GM12878 (cell line): Measurements from ENCODE around the gene SLC25A46. TPM values are rescaled to one million over a fixed set of nuclear protein-coding genes. Genes with fewer than 3 reads are reported as not detected.

Experiments used
- ATAC-seq: fragments of 200-7000 bp; cut with Tn5 transposase; 3 replicates; pipeline ENCODE4 v1.9.1; 2020; ENCODE audit warnings: mild to moderate bottlenecking, moderate library complexity
- BruUV-seq: library from RNA; stranded (reverse); fragments of 400-500 nt; replicated peaks from 2 replicates; lab custom pipeline; 2021; lab: Mats Ljungman, UMichigan
- CTCF ChIA-PET: fragments of 300-600 bp; sonication (Branson Sonifier 250); formaldehyde crosslinking; extraction: SDS; loops from one replicate; lab custom pipeline; 2021; ENCODE audit warnings: inconsistent platforms; lab: Yijun Ruan, JAX
- POLR2A ChIA-PET: fragments of 350-600 bp; formaldehyde crosslinking; extraction: SDS; loops from one replicate; lab custom pipeline; 2021; ENCODE audit warnings: inconsistent platforms; lab: Charles Lee
- RAD21 ChIA-PET: fragments of 300-600 bp; sonication (Branson Sonifier 250); formaldehyde crosslinking; loops from one replicate; lab custom pipeline; 2023; ENCODE audit warnings: antibody characterized with exemption; ENCODE audit not compliant: unreplicated experiment; lab: Charles Lee
- SMC1A ChIA-PET: fragments of 300-600 bp; sonication (Branson Sonifier 250); formaldehyde crosslinking; loops from one replicate; lab custom pipeline; 2023; ENCODE audit not compliant: unreplicated experiment, uncharacterized antibody; lab: Charles Lee
- DNase-seq: peaks from one replicate; pipeline ENCODE4 v3.0.0-alpha.2; 2011; ENCODE audit warnings: low read depth, low spot score
- FAIRE-seq: peaks from 3 replicates; lab custom pipeline; 2011; peaks lifted over from hg19 to GRCh38; lab: Jason Lieb, UNC
- H2AFZ ChIP-seq: 2 replicates; pipeline ENCODE4 v1.6.0; 2011; ENCODE audit warnings: low read depth, low read length, control low read depth; ENCODE audit not compliant: control insufficient read depth
- H3K27ac ChIP-seq: 2 replicates; pipeline ENCODE4 v1.5.1; 2011; ENCODE audit warnings: control low read depth; ENCODE audit not compliant: control insufficient read depth, insufficient read depth
- H3K27me3 ChIP-seq, 2 experiments: replicated peaks in 1 of 2; 2 replicates each; pipeline versions ENCODE4 v1.6.0 to v1.6.1; 2011; ENCODE audit warnings: low read length in 1 of 2; ENCODE audit not compliant: control insufficient read depth in 2 of 2, insufficient read depth in 2 of 2
- H3K36me3 ChIP-seq, 2 experiments: 2 replicates each; pipeline ENCODE4 v1.5.1; 2011; ENCODE audit warnings: low read length in 1 of 2; ENCODE audit not compliant: control insufficient read depth in 2 of 2, insufficient read depth in 2 of 2
- H3K4me1 ChIP-seq: 2 replicates; pipeline ENCODE4 v1.6.1; 2011; ENCODE audit warnings: mild to moderate bottlenecking, low read length, moderate library complexity, mixed read lengths; ENCODE audit not compliant: control insufficient read depth, insufficient read depth
- H3K4me2 ChIP-seq: 2 replicates; pipeline ENCODE4 v1.6.0; 2011; ENCODE audit warnings: control low read depth; ENCODE audit not compliant: control insufficient read depth, insufficient read depth
- H3K4me3 ChIP-seq: fragments of 200-600 bp; sonication (generic); 2 replicates; pipeline ENCODE4 v1.5.1; 2016
- H3K79me2 ChIP-seq: 2 replicates; pipeline ENCODE4 v1.6.0; 2011; ENCODE audit warnings: low read length; ENCODE audit not compliant: control insufficient read depth, insufficient read depth
- H3K9ac ChIP-seq: 2 replicates; pipeline ENCODE4 v1.8.0; 2011; ENCODE audit warnings: low read length, control low read depth, mixed read lengths; ENCODE audit not compliant: control insufficient read depth, insufficient read depth
- H3K9me3 ChIP-seq: replicated peaks from 3 replicates; pipeline ENCODE4 v1.5.1; 2011; ENCODE audit warnings: mild to moderate bottlenecking, low read length; ENCODE audit not compliant: control insufficient read depth, insufficient read depth
- H4K20me1 ChIP-seq: 2 replicates; pipeline ENCODE4 v1.6.0; 2011; ENCODE audit not compliant: control insufficient read depth, insufficient read depth
- ASH2L ChIP-seq: fragments of 300-600, 200-600 bp; sonication (generic); IDR thresholded peaks from 2 replicates; pipeline ENCODE4 v1.6.1; 2017; ENCODE audit warnings: low read depth, mild to moderate bottlenecking, borderline replicate concordance
- E2F4 ChIP-seq: IDR thresholded peaks from 2 replicates; pipeline ENCODE4 v1.6.1; 2012; ENCODE audit warnings: low read depth, low read length, improper control_type of control experiment
- E2F8 ChIP-seq: fragments of 450-650 bp; IDR thresholded peaks from 2 replicates; pipeline ENCODE4 v1.6.1; 2018; ENCODE audit warnings: mild to moderate bottlenecking, low read depth, moderate library complexity; ENCODE audit not compliant: partially characterized antibody
- ETV6 ChIP-seq, 2 experiments: fragments of 450-650 bp in 1 of 2; IDR thresholded peaks in 1 of 2; conservative IDR thresholded peaks in 1 of 2; 2 replicates each; pipeline ENCODE4 v1.6.1; 2014; ENCODE audit warnings: antibody characterized with exemption in 1 of 2, borderline replicate concordance in 1 of 2, low read depth in 1 of 2, mild to moderate bottlenecking in 1 of 2, moderate library complexity in 1 of 2
- FOXM1 ChIP-seq: IDR thresholded peaks from 2 replicates; pipeline ENCODE4 v1.6.1; 2012; ENCODE audit warnings: low read depth, mild to moderate bottlenecking, inconsistent platforms, low read length, moderate library complexity
- MLLT1 ChIP-seq: fragments of 450-650 bp; IDR thresholded peaks from 2 replicates; pipeline ENCODE4 v1.6.1; 2016; ENCODE audit warnings: mild to moderate bottlenecking
- NR2F1 ChIP-seq: fragments of 450-650 bp; conservative IDR thresholded peaks from 2 replicates; pipeline ENCODE4 v1.6.1; 2017; ENCODE audit warnings: mild to moderate bottlenecking
- SREBF2 ChIP-seq: IDR thresholded peaks from 2 replicates; pipeline ENCODE4 v1.6.1; 2012; ENCODE audit warnings: mild to moderate bottlenecking, low read length
- STAT3 ChIP-seq: IDR thresholded peaks from 2 replicates; pipeline ENCODE4 v1.6.1; 2011; ENCODE audit warnings: low read depth, low read length, improper control_type of control experiment
- SUPT20H ChIP-seq: IDR thresholded peaks from 2 replicates; pipeline ENCODE4 v1.6.1; 2011; ENCODE audit warnings: low read depth, mild to moderate bottlenecking, low read length, moderate library complexity, borderline replicate concordance; ENCODE audit not compliant: control insufficient read depth
- TARDBP ChIP-seq: IDR thresholded peaks from 2 replicates; pipeline ENCODE4 v1.6.1; 2016; ENCODE audit warnings: borderline replicate concordance
- ZNF384 ChIP-seq: IDR thresholded peaks from 2 replicates; pipeline ENCODE4 v1.6.1; 2012; ENCODE audit warnings: low read depth, mild to moderate bottlenecking, low read length, improper control_type of control experiment, borderline replicate concordance
- ZZZ3 ChIP-seq: IDR thresholded peaks from 2 replicates; pipeline ENCODE4 v1.6.1; 2011; ENCODE audit warnings: low read depth; ENCODE audit not compliant: control insufficient read depth, insufficient read length
- WGBS: methylation state at CpG from one replicate; pipeline ENCODE4 v1.1.6; 2016; ENCODE audit warnings: low lambda C conversion rate; ENCODE audit not compliant: insufficient replicate concordance, insufficient coverage; ENCODE audit errors: missing lambda C conversion rate; 5-methylcytosine and 5-hydroxymethylcytosine counted together
- in situ Hi-C: fragments of 300-500 bp; cut with MboI; formaldehyde crosslinking; loops from 9 replicates; pipeline ENCODE4 v1.14.3; 2018; ENCODE audit warnings: mixed read lengths
- intact Hi-C: fragments of 100-400 bp; cut with micrococcal nuclease; formaldehyde crosslinking; loops from one replicate; pipeline ENCODE4 v1.14.2; 2022; ENCODE audit not compliant: unreplicated experiment
- polyA plus RNA-seq, 11 experiments: library from polyadenylated mRNA; depleted of rRNA in 4 of 11; unstranded in 6 of 11; stranded (reverse) in 5 of 11; fragments of >200 nt; fragmentation: Nextera tagmentation in 4 of 11; fragmentation: Illumina TruSeq in 1 of 11; extraction: Ambion mirVana in 4 of 11; extraction: Trizol in 1 of 11; gene quantifications; 1 replicate in 1 of 11; 2 replicates in 10 of 11; pipeline versions ENCODE4 v1.2.1 to v1.2.3, GENCODE V29; 2011 to 2016; ENCODE audit warnings: inconsistent platforms in 2 of 11, missing spikeins in 2 of 11, low read depth in 1 of 11
- total RNA-seq, 4 experiments: library from RNA; depleted of rRNA in 3 of 4; stranded (reverse); fragments of >200 nt in 3 of 4; fragmentation: Illumina TruSeq in 1 of 4; extraction: Trizol in 1 of 4; gene quantifications; 2 replicates each; pipeline versions ENCODE4 v1.2.1 to v1.2.3, GENCODE V29; 2013 to 2021

SLC25A46 gene
- total and polyA plus RNA-seq, 10 of the 15 experiments (the other 5 are each of a cell fraction or from before 2014, with no cell fraction given): 18.0 to 89.6 (median 68.2) TPM

- BruUV-seq: no TSS peak
- ATAC-seq: no peak
- no peak overlapping the region for H2AFZ ChIP-seq
- H4K20me1 ChIP-seq: no peaks in the 10 kb centered on the region
- H3K4me3 ChIP-seq: no peak overlapping the region
- H3K4me2 ChIP-seq: no peak overlapping the region
- no peak for TF ChIP-seq SUPT20H
- no peak for TF ChIP-seq ASH2L
- TF ChIP-seq SREBF2: no peak
- H3K79me2 ChIP-seq: no peaks in the 10 kb centered on the region
- ChIA-PET RAD21 (no interaction called here), POLR2A (no interaction called here), SMC1A (no interaction called here), CTCF (no interaction called here)
- 5% methylated on average over 4 of the region's 4 CpGs for WGBS
- no peaks in the 10 kb centered on the region for H3K4me1 ChIP-seq
- no peak overlapping the region for H3K9ac ChIP-seq
- DNase-seq: no peak
- intact Hi-C loops (no loop called here), in situ Hi-C loops (no loop called here)
- no peak for FAIRE-seq
- no peaks in the 10 kb centered on the region; the same call in 2 of the 3 replicates for H3K9me3 ChIP-seq
- H3K27ac ChIP-seq: no peak overlapping the region
- H3K27me3 ChIP-seq: no peaks in the 10 kb centered on the region; a peak in 1 of 4 replicates
- H3K36me3 ChIP-seq: no peaks in the 10 kb centered on the region
These were observed 68.4 kb downstream of the SLC25A46 start for GRCh38 chr5:110807169-110807568.

DNA sequence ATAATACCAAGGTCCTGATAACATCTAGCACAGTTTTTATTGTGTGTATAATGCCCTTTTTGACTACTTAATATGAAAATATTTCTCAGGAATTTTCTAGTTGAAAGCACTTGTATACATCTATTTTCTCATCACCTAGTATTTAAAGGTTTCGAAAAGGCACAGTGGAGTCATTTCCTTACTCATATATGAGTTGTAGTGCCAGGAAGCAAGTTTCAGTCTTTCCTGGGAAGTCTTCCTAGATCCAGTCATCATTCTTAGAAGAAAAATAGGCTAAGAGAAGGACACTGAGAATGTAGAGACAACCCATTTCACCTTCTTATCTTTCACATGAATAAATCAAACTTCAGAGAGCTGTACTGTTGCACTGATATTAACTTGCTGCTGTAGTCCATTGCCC, 70.2 kb downstream of the SLC25A46 start:
- 26% methylated on average over 1 of the region's 1 CpG for WGBS
- no peak for DNase-seq
- Histone ChIP-seq H3K4me2 (no peak overlapping the region), H2AFZ (no peak overlapping the region), H3K79me2 (no peaks in the 10 kb centered on the region), H3K27me3 (no peaks in the 10 kb centered on the region; a peak in 1 of 4 replicates), H3K9ac (no peak overlapping the region), H3K27ac (no peak overlapping the region), H4K20me1 (no peaks in the 10 kb centered on the region), H3K4me3 (no peak overlapping the region), H3K9me3 (no peaks in the 10 kb centered on the region; the same call in 2 of the 3 replicates), H3K36me3 (no peaks in the 10 kb centered on the region), H3K4me1 (no peaks in the 10 kb centered on the region)
- ATAC-seq: no peak
- BruUV-seq: no TSS peak
- ChIA-PET POLR2A (no interaction called here), CTCF (no interaction called here), SMC1A (no interaction called here), RAD21 (no interaction called here)
- in situ Hi-C loops (no loop called here), intact Hi-C loops (no loop called here)
- no peak for FAIRE-seq
- TF ChIP-seq MLLT1: no peak
- no peak for TF ChIP-seq ETV6 (conservative IDR thresholded peaks at IDR 0.05 in 1 of 2, IDR thresholded peaks at IDR 0.05 in 1 of 2; ENCODE audit: borderline replicate concordance in 1 of 2, low read depth in 1 of 2)
- TF ChIP-seq NR2F1: no peak
- TF ChIP-seq ZNF384: no peak
- no peak for TF ChIP-seq TARDBP
- no peak for TF ChIP-seq STAT3
- TF ChIP-seq FOXM1: no peak
- TF ChIP-seq E2F4: no peak
- no peak for TF ChIP-seq ZZZ3
- no peak for TF ChIP-seq E2F8
